Spinal cord (tissue), 10 donors: ENCODE measurements around the gene ETFA. TPM values are rescaled to one million over a fixed set of nuclear protein-coding genes. Genes with fewer than 3 reads are reported as not detected.

Experiments
- DNase-seq, 6 donors: peaks; one replicate each; pipeline versions ENCODE4 v3.0.0 to v3.0.0-alpha.2; 2013 to 2015; ENCODE audit warnings: low spot score in 6 of 6, low read depth in 4 of 6
- H3K27ac ChIP-seq: one replicate; pipeline ENCODE4 v1.5.1; 2013; ENCODE audit warnings: low read depth, low read length, control low read depth
- H3K27me3 ChIP-seq: one replicate; pipeline ENCODE4 v1.6.1; 2013; ENCODE audit warnings: low read length; ENCODE audit not compliant: control insufficient read depth, insufficient read depth
- H3K36me3 ChIP-seq: one replicate; pipeline ENCODE4 v1.6.1; 2013; ENCODE audit warnings: low read length; ENCODE audit not compliant: control insufficient read depth, insufficient read depth
- H3K4me1 ChIP-seq: one replicate; pipeline ENCODE4 v1.6.1; 2013; ENCODE audit warnings: low read length; ENCODE audit not compliant: control insufficient read depth, insufficient read depth
- H3K4me3 ChIP-seq: one replicate; pipeline ENCODE4 v1.5.1; 2013; ENCODE audit warnings: low read depth, low read length, control low read depth
- H3K9me3 ChIP-seq: one replicate; pipeline ENCODE4 v1.6.1; 2013; ENCODE audit warnings: low read length; ENCODE audit not compliant: control insufficient read depth, insufficient read depth
- WGBS: methylation state at CpG from one replicate; pipeline ENCODE4 v1.1.5; 2013; ENCODE audit warnings: missing lambda C conversion rate; ENCODE audit not compliant: insufficient coverage; 5-methylcytosine and 5-hydroxymethylcytosine counted together
- polyA plus RNA-seq, 2 donors: library from polyadenylated mRNA; unstranded; fragments of 120-200 nt; gene quantifications; one replicate each; pipeline ENCODE4 v1.2.1, GENCODE V29; 2013; ENCODE audit not compliant: insufficient read length in 2 of 2
- total RNA-seq, 2 donors: library from RNA; depleted of rRNA in 1 of 2; stranded (reverse); fragments of 120-200 nt in 1 of 2; fragments of >200 nt in 1 of 2; gene quantifications; one replicate each; pipeline versions ENCODE4 v1.2.3 to v1.2.4, GENCODE V29; 2013 to 2014
- donor health status: healthy.

ETFA gene
- total and polyA plus RNA-seq, 4 donors = 100 to 127 (median 121) TPM

DNA sequence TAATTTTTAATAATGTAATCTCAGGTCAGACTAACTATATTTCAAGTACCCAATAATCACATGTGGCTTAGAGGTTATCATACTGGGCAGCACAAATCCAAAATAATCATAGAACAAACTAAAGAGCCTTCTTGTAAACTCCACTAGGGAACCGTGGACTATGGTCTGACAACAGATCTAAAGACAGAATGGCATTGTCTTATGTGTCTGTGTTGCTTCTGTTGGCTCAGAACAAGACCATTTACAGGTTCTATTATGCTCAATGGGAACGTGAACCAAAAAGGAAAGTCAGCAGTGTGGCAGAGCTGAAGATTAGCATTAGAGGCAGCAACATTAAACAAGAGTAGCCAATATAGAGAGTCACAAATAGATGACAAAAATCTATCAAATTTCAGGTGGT is 74.9 kb downstream of the ETFA start:
- Histone ChIP-seq H3K4me1 (no peaks in the 10 kb centered on the region), H3K4me3 (no peak overlapping the region), H3K27me3 (no peaks in the 10 kb centered on the region), H3K36me3 (no peaks in the 10 kb centered on the region), H3K9me3 (no peaks in the 10 kb centered on the region), H3K27ac (no peak overlapping the region)
- no peak for DNase-seq
- no CpG with 5 or more reads among the region's 2 CpGs for WGBS

DNA sequence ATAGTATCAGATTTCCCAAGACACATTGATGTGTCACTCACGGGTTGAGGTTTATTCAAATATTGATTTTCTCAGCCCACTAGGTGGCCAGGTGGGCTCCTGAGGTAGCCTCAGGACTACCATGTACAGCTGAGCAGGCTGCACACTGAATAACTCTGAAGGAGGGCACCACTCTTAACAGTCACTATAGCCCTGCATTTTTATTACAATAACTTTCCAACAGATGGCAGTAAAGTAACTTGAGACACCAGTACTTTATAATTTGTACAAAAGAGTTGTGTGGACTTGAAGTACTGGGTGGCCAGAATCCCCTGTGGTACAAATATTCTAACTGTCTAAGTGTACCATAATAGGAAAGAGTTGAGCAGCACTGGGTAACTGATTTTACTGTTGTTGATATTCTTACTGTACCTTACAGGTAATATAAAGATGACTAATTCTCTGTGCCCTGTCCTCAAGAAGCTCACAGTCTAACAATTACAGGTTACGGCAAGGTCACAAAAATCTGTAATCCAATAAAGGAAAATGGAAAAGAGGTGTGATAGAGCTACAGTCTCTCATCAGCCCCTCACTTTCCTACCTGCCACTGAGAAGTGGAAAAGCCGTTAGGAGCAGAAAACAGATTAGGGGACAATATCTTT is 76.0 kb downstream of the ETFA start:
- DNase-seq = peak in 2 of 6 donors; percentile 50 to 55
- Histone ChIP-seq H3K4me3 (no peak overlapping the region), H3K9me3 (no peaks in the 10 kb centered on the region), H3K27ac (no peak overlapping the region), H3K4me1 (no peaks in the 10 kb centered on the region), H3K27me3 (no peaks in the 10 kb centered on the region), H3K36me3 (no peaks in the 10 kb centered on the region)
- no CpG with 5 or more reads among the region's 3 CpGs for WGBS

- 42% methylated on average over 3 of the region's 4 CpGs for WGBS
- Histone ChIP-seq H3K27ac (no peak overlapping the region), H3K27me3 (no peaks in the 10 kb centered on the region), H3K36me3 (peaks cover 2% of the 10 kb centered on the region), H3K4me1 (no peaks in the 10 kb centered on the region), H3K4me3 (no peak overlapping the region), H3K9me3 (no peaks in the 10 kb centered on the region)
- DNase-seq = peak in 1 of 6 donors; percentile 55
Measured at GRCh38 chr15:76234337-76234889, 76.9 kb downstream of the ETFA start.

DNA sequence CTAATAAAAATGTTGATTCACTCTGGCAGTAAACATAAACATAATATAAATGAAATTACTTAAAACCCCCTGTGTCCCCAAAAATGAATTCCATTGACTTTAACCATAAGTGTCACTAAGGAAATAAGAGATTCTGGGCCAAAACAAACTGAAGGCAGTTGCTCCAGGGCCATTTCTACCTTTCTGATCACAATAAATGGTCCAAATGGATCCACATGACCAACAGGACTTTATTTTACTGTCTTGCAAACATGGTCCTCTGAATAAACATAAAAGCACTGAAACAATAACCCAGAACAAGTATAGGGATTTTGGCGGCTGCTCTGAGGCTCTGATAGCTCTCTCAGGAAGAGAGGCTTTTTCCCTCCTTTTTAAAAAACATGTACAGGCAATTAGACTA is 77.3 kb downstream of the ETFA start:
- Histone ChIP-seq H3K27ac (no peak overlapping the region), H3K9me3 (no peaks in the 10 kb centered on the region), H3K27me3 (no peaks in the 10 kb centered on the region), H3K36me3 (peaks cover 2% of the 10 kb centered on the region), H3K4me1 (no peaks in the 10 kb centered on the region), H3K4me3 (no peak overlapping the region)
- peak in 1 of 6 donors; percentile 64 for DNase-seq
- no CpG with 5 or more reads among the region's 1 CpG for whole genome bisulfite sequencing

- DNase-seq = no peak
- Histone ChIP-seq H3K4me3 (no peak overlapping the region), H3K27me3 (no peaks in the 10 kb centered on the region), H3K27ac (no peak overlapping the region), H3K9me3 (no peaks in the 10 kb centered on the region), H3K4me1 (no peaks in the 10 kb centered on the region), H3K36me3 (peaks cover 6% of the 10 kb centered on the region)
- no CpG with 5 or more reads among the region's 1 CpG for WGBS
Measured at GRCh38 chr15:76229266-76229665, 82.0 kb downstream of the ETFA start.

DNA sequence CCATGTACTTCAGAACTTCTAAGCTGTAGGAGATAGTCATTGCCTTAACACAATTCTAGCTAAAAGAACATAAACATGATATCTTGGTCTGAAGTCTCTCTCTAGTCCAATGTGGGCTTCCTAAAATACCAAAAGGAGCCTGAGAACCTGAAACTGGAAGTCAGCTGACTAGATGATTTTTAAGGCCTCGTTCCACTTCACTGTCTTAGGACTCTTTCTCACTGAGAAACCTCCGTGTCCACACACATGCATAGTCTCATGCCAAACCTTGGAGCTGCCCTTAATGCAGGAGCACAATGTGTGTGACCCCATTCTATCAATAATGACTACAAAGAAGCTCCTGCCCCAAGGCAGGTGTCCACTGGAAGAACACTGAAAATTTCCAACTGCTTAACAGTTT is 87.7 kb downstream of the ETFA start:
- Histone ChIP-seq H3K9me3 (peaks cover 2% of the 10 kb centered on the region), H3K27ac (no peak overlapping the region), H3K4me1 (no peaks in the 10 kb centered on the region), H3K27me3 (no peaks in the 10 kb centered on the region), H3K4me3 (no peak overlapping the region), H3K36me3 (peaks cover 4% of the 10 kb centered on the region)
- WGBS = 89% methylated on average over 2 of the region's 2 CpGs
- DNase-seq = no peak

- no peak overlapping the region for H3K4me3 ChIP-seq
- no peaks in the 10 kb centered on the region for H3K27me3 ChIP-seq
- no peak for DNase-seq
- H3K27ac ChIP-seq = no peak overlapping the region
- WGBS = no CpG with 5 or more reads among the region's 4 CpGs
- peaks cover 4% of the 10 kb centered on the region for H3K36me3 ChIP-seq
- peaks cover 2% of the 10 kb centered on the region for H3K9me3 ChIP-seq
- H3K4me1 ChIP-seq = no peaks in the 10 kb centered on the region
Measured at GRCh38 chr15:76222159-76222558, 89.1 kb downstream of the ETFA start.

DNA sequence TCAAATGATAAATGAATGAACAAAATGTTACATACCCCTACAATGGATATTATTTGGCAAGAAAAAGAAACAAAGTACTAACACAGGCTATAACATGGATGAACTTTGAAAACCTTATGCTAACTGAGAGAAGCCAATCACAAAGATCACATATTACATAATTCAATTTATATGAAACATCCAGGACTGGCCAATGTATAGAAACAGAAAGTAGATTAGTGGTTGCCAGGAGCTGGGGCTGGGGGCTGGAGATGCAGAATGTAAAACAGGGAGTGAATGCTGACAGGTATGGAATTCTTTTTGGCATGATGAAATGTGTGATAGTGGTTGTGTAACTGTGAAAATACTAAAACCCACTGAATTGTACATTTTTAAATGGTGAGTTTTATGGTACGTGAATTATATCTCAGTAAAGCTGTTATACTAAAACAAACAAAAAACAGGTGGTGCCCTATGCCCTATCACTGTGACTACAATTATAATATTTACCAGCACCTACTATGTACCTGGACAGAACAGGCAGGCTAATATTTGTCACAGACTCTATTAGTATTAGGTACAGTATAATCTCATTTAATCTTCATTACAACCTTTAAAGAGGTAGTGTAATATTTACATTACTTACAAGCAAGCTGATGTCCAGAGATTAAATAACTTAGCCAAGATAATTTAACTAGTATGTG is 90.0 kb downstream of the ETFA start:
- Histone ChIP-seq H3K4me3 (no peak overlapping the region), H3K9me3 (peaks cover 2% of the 10 kb centered on the region), H3K4me1 (no peaks in the 10 kb centered on the region), H3K27ac (no peak overlapping the region), H3K27me3 (no peaks in the 10 kb centered on the region), H3K36me3 (peaks cover 4% of the 10 kb centered on the region)
- DNase-seq = no peak
- no CpG with 5 or more reads among the region's 1 CpG for WGBS

DNA sequence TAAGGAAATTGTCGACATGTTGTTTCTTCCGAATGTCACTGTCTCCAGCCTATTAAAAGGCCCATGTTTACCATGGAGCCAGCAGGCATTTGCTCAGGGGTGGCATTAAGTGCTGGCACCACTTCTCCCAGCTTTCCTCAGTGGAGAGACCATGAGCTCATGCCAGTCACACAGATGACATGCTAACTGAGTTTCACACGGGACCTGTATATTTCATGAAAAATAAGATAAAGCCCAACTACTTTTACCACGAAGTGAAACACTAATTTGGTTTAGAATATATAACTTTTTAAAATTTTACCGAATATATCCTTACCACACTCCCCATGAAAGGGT is 93.4 kb downstream of the ETFA start:
- no peaks in the 10 kb centered on the region for H3K4me1 ChIP-seq
- no peak for DNase-seq
- WGBS = 18% methylated on average over 2 of the region's 5 CpGs
- H3K9me3 ChIP-seq = peaks cover 2% of the 10 kb centered on the region
- no peaks in the 10 kb centered on the region for H3K27me3 ChIP-seq
- no peak overlapping the region for H3K27ac ChIP-seq
- peaks cover 3% of the 10 kb centered on the region for H3K36me3 ChIP-seq
- H3K4me3 ChIP-seq = no peak overlapping the region
